ENCODE results near the gene FAM47C.
"Not testable (repeated sequence)": the region's sequence is repeated elsewhere in the genome, so short reads cannot be mapped to it uniquely, and the experiment has no call there.

DNA sequence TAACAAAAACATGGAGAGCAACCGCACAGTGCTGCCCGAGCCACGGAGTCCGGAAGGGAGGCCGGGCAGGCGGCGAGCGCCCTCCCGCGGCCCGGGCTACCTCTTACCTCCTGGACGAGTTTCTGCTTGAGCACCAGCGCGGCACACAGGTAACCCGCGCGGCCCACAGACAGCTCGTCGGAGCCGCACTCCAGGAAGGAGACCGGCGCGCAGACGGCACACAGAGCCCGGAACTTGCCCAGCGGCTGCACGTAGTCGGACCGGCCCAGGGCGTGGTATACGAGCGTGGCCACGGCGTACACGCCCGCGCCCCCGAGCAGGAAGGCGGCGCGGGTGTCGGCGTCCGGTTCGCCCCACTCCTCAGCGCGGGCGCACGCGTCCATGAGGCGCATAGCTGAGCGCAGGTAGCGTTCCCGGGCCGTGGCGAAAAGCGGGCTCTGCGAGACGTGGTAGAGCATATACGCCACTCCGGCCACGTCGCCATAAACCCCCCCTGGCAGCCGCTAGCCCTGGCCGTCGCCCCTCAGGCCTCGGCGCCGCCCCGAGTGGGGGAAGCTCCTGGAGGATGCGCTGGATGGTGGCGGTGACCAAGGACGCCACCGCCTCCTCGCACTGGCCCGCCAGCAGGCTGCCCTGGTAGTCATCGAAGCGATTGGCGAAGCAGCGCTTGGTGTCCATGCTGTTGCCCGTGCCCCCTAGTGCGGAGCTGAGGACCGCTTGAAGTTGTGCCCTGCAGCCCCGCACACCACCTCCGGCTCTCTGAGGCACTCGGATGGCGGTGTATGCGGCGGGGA lies 22.6 kb upstream of the FAM47C start:
- TF ChIP-seq, protein P1, sequence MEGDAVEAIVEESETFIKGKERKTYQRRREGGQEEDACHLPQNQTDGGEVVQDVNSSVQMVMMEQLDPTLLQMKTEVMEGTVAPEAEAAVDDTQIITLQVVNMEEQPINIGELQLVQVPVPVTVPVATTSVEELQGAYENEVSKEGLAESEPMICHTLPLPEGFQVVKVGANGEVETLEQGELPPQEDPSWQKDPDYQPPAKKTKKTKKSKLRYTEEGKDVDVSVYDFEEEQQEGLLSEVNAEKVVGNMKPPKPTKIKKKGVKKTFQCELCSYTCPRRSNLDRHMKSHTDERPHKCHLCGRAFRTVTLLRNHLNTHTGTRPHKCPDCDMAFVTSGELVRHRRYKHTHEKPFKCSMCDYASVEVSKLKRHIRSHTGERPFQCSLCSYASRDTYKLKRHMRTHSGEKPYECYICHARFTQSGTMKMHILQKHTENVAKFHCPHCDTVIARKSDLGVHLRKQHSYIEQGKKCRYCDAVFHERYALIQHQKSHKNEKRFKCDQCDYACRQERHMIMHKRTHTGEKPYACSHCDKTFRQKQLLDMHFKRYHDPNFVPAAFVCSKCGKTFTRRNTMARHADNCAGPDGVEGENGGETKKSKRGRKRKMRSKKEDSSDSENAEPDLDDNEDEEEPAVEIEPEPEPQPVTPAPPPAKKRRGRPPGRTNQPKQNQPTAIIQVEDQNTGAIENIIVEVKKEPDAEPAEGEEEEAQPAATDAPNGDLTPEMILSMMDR (IDR thresholded peaks at IDR 0.05): not testable (repeated sequence)
- not testable (repeated sequence) for TF ChIP-seq EP300, POLR2A (IDR thresholded peaks at IDR 0.05)
